DND-41 (cell line): ENCODE data around the gene DYNC1H1.

Experiments used
- ATAC-seq: fragments of 200-7000 bp; cut with Tn5 transposase; 3 replicates; pipeline ENCODE4 v1.9.1; 2021; ENCODE audit warnings: low read depth; ENCODE audit not compliant: insufficient read depth
- DNase-seq: peaks from one replicate; pipeline ENCODE4 v3.0.0-alpha.2; 2020
- H2AFZ ChIP-seq: 2 replicates; pipeline ENCODE4 v1.6.0; 2012; ENCODE audit warnings: low read depth, low read length
- H3K27ac ChIP-seq: 2 replicates; pipeline ENCODE4 v1.5.1; 2012; ENCODE audit warnings: low read length, inconsistent platforms
- H3K27me3 ChIP-seq: fragments of 200-600 bp; sonication (generic); 2 replicates; pipeline ENCODE4 v1.6.0; 2012; ENCODE audit warnings: low read length, mild to moderate bottlenecking, inconsistent platforms; ENCODE audit not compliant: insufficient read depth, poor library complexity
- H3K36me3 ChIP-seq: 2 replicates; pipeline ENCODE4 v1.5.1; 2012; ENCODE audit warnings: low read length, inconsistent platforms; ENCODE audit not compliant: insufficient read depth
- H3K4me1 ChIP-seq: 2 replicates; pipeline ENCODE4 v1.5.1; 2012; ENCODE audit warnings: mild to moderate bottlenecking, low read length; ENCODE audit not compliant: insufficient read depth
- H3K4me2 ChIP-seq: 2 replicates; pipeline ENCODE4 v1.6.0; 2012; ENCODE audit warnings: mild to moderate bottlenecking, moderate library complexity, low read length, inconsistent platforms; ENCODE audit not compliant: insufficient read depth
- H3K4me3 ChIP-seq, 2 experiments: fragments of 200-600 bp in 1 of 2; shearing (Covaris generic) in 1 of 2; 2 replicates each; pipeline ENCODE4 v1.5.1; 2012 to 2016; ENCODE audit warnings: inconsistent platforms in 2 of 2, low read length in 2 of 2, mild to moderate bottlenecking in 2 of 2, low read depth in 1 of 2, moderate library complexity in 1 of 2
- H3K79me2 ChIP-seq: 2 replicates; pipeline ENCODE4 v1.6.0; 2012; ENCODE audit warnings: low read length, inconsistent platforms; ENCODE audit not compliant: insufficient read depth
- H3K9ac ChIP-seq: 2 replicates; pipeline ENCODE4 v1.6.0; 2012; ENCODE audit warnings: low read depth, mild to moderate bottlenecking, inconsistent platforms, low read length, moderate library complexity
- H3K9me3 ChIP-seq: 2 replicates; pipeline ENCODE4 v1.5.1; 2012; ENCODE audit warnings: low read length, moderate library complexity, mild to moderate bottlenecking, inconsistent platforms; ENCODE audit not compliant: insufficient read depth, severe bottlenecking
- H4K20me1 ChIP-seq: 2 replicates; pipeline ENCODE4 v1.6.0; 2012; ENCODE audit warnings: low read length; ENCODE audit not compliant: insufficient read depth
- CTCF ChIP-seq: IDR thresholded peaks from 2 replicates; pipeline ENCODE4 v1.5.1; 2012; ENCODE audit warnings: borderline replicate concordance, low read length, moderate library complexity, mild to moderate bottlenecking; ENCODE audit not compliant: poor library complexity, severe bottlenecking; ENCODE audit errors: extremely low read depth
- EZH2 ChIP-seq: IDR thresholded peaks from 3 replicates; pipeline ENCODE4 v1.6.1; 2012; ENCODE audit warnings: borderline replicate concordance, low read depth, mild to moderate bottlenecking, moderate library complexity, low read length, inconsistent platforms; ENCODE audit not compliant: severe bottlenecking

DYNC1H1 gene

DNA sequence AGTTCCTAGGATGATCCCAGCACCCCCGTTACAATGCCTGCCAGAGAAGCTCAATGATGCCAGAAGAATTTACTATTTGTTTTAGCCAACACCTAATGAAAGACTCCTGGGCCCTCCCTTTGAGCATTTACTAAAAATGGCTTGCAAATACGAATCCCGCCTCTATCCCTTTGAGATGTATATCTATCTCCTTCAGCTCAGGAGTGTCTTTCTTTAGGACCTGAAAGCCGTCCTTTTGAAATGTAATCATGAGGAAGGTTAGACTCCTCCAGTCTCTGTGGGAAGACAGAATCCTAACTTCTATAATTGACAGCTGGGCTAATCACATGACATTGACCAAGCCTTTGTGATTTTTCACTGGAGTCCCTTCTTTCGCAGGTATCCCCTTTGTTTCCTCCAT is 19.2 kb upstream of the DYNC1H1 start:
- Histone ChIP-seq H3K36me3 (no peaks in the 10 kb centered on the region), H3K27ac (no peak overlapping the region), H3K79me2 (peaks cover 19% of the 10 kb centered on the region), H3K4me2 (no peak overlapping the region), H3K27me3 (no peaks in the 10 kb centered on the region), H4K20me1 (no peaks in the 10 kb centered on the region), H3K9me3 (no peaks in the 10 kb centered on the region), H3K9ac (no peak overlapping the region), H3K4me3 (no peak overlapping the region), H3K4me1 (peaks cover 24% of the 10 kb centered on the region), H2AFZ (no peak overlapping the region)
- TF ChIP-seq EZH2 (no peak), CTCF (no peak)
- ATAC-seq (no peak), DNase-seq (no peak)

DNA sequence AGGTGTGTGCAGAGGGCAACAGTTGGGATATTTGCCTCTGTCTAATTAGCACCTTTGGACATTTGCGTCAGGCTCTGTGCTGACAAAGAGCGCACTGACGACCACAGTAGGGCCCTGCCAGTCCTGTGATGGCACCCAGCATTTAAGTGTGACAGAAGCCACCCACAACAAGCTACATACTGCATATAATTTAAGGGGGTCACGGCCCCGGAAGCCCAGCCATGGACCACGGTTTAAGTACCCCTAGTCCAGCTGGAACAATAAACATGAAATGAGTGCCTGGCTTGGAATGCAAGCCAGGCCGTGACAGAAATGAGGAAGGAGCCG is 16.8 kb upstream of the DYNC1H1 start:
- peak overlapping the region; percentile 91 for H3K9ac ChIP-seq
- TF ChIP-seq CTCF (no peak), EZH2 (no peak)
- ATAC-seq (no peak; the same call in 2 of the 3 replicates), DNase-seq (peak; percentile 36)
- peaks cover 24% of the 10 kb centered on the region for H3K4me1 ChIP-seq
- H3K36me3 ChIP-seq, result no peaks in the 10 kb centered on the region
- H3K79me2 ChIP-seq, result peaks cover 19% of the 10 kb centered on the region
- H3K9me3 ChIP-seq, result no peaks in the 10 kb centered on the region
- no peaks in the 10 kb centered on the region for H3K27me3 ChIP-seq
- H3K4me2 ChIP-seq, result peak overlapping the region; percentile 90
- peak overlapping the region; percentile 94 for H3K27ac ChIP-seq
- no peaks in the 10 kb centered on the region for H4K20me1 ChIP-seq
- peak overlapping the region; percentile 88 for H3K4me3 ChIP-seq
- peak overlapping the region; percentile 90 for H2AFZ ChIP-seq

- H4K20me1 ChIP-seq, result no peaks in the 10 kb centered on the region
Observed at GRCh38 chr14:101947904-101948665, 16.3 kb upstream of the DYNC1H1 start.

More at GRCh38 chr14:101947904-101948665, 16.3 kb upstream of the DYNC1H1 start:
- Histone ChIP-seq H3K4me3 (peak overlapping the region; percentile 88), H3K4me1 (peaks cover 24% of the 10 kb centered on the region), H3K27me3 (no peaks in the 10 kb centered on the region), H3K4me2 (peak overlapping the region; percentile 96), H2AFZ (peak overlapping the region; percentile 90), H3K36me3 (no peaks in the 10 kb centered on the region), H3K9ac (peak overlapping the region; percentile 91), H3K9me3 (no peaks in the 10 kb centered on the region), H3K79me2 (peaks cover 19% of the 10 kb centered on the region), H3K27ac (peak overlapping the region; percentile 94)
- ATAC-seq, result peak; percentile 97
- TF ChIP-seq CTCF, result no peak
- TF ChIP-seq EZH2, result no peak
- DNase-seq, result peak; percentile 100
